ENCODE measurements around the gene DNAJC27. TPM values are rescaled to one million over a fixed set of nuclear protein-coding genes. Genes with fewer than 3 reads are reported as not detected.

Gene DNAJC27
- total RNA-seq, 3 donors from 2014 or later (not counting 1 experiment from before 2014, with no cell fraction given) = 14.1 to 19.7 (median 16.6) TPM

- Mint-ChIP-seq H3K36me3 (no peaks in the 10 kb centered on the region), H3K9me3 (no peaks in the 10 kb centered on the region), H3K4me1 (peaks cover 21 to 31% of the 10 kb centered on the region in 2 donors), H3K4me3 (no peak overlapping the region), H3K27me3 (ENCODE audit: low read depth in 2 of 2) (no peaks in the 10 kb centered on the region), H3K27ac (no peak overlapping the region)
- intact Hi-C loops (cut with micrococcal nuclease) = no loop called here
- no peaks in the 10 kb centered on the region for H3K36me3 ChIP-seq (ENCODE audit: control insufficient read depth, insufficient read depth, low read length)
- peaks cover 31% of the 10 kb centered on the region for H3K4me1 ChIP-seq (ENCODE audit: control insufficient read depth, insufficient read depth, low read length)
- H3K27me3 ChIP-seq (ENCODE audit: control insufficient read depth, insufficient read depth, low read length) = no peaks in the 10 kb centered on the region
- H3K27ac ChIP-seq (ENCODE audit: low read length) = no peak overlapping the region
- ATAC-seq (no peak), DNase-seq (no peak)
- WGBS (ENCODE audit: insufficient coverage) = 96% methylated on average over 4 of the region's 4 CpGs
- H3K4me3 ChIP-seq (ENCODE audit: low read length) = no peak overlapping the region
- no peak for TF ChIP-seq CTCF (IDR thresholded peaks at IDR 0.05)
- no peaks in the 10 kb centered on the region for H3K9me3 ChIP-seq (ENCODE audit: control insufficient read depth, insufficient read depth, low read length)
These were observed 56.0 kb downstream of the DNAJC27 start for GRCh38 chr2:24915796-24916195.

GRCh38 chr2:24915175-24915574 lies 56.6 kb downstream of the DNAJC27 start:
- no peak for TF ChIP-seq CTCF (IDR thresholded peaks at IDR 0.05)
- intact Hi-C loops (cut with micrococcal nuclease) = no loop called here

GRCh38 chr2:24914713-24915112 lies 57.0 kb downstream of the DNAJC27 start:
- Histone ChIP-seq H3K36me3 (ENCODE audit: control insufficient read depth, insufficient read depth, low read length) (no peaks in the 10 kb centered on the region), H3K4me3 (ENCODE audit: low read length) (no peak overlapping the region), H3K27ac (ENCODE audit: low read length) (no peak overlapping the region), H3K9me3 (ENCODE audit: control insufficient read depth, insufficient read depth, low read length) (no peaks in the 10 kb centered on the region), H3K27me3 (ENCODE audit: control insufficient read depth, insufficient read depth, low read length) (no peaks in the 10 kb centered on the region), H3K4me1 (ENCODE audit: control insufficient read depth, insufficient read depth, low read length) (peaks cover 29% of the 10 kb centered on the region)
- Mint-ChIP-seq H3K36me3 (no peaks in the 10 kb centered on the region), H3K27me3 (ENCODE audit: low read depth in 2 of 2) (no peaks in the 10 kb centered on the region), H3K27ac (no peak overlapping the region), H3K9me3 (no peaks in the 10 kb centered on the region), H3K4me1 (peaks cover 18 to 28% of the 10 kb centered on the region in 2 donors), H3K4me3 (peak overlapping the region; percentile 28)
- intact Hi-C loops (cut with micrococcal nuclease) = no loop called here
- 79% methylated on average over 5 of the region's 5 CpGs for WGBS (ENCODE audit: insufficient coverage)
- ATAC-seq = no peak
- no peak for TF ChIP-seq CTCF (IDR thresholded peaks at IDR 0.05)
- no peak for DNase-seq

More at GRCh38 chr2:24915175-24915574, 56.6 kb downstream of the DNAJC27 start:
- Mint-ChIP-seq H3K9me3 (no peaks in the 10 kb centered on the region), H3K4me1 (peaks cover 18 to 28% of the 10 kb centered on the region in 2 donors), H3K27ac (no peak overlapping the region), H3K27me3 (ENCODE audit: low read depth in 2 of 2) (no peaks in the 10 kb centered on the region), H3K36me3 (no peaks in the 10 kb centered on the region), H3K4me3 (peak overlapping the region; percentile 28)
- ATAC-seq (no peak), DNase-seq (no peak)
- Histone ChIP-seq H3K9me3 (ENCODE audit: control insufficient read depth, insufficient read depth, low read length) (no peaks in the 10 kb centered on the region), H3K36me3 (ENCODE audit: control insufficient read depth, insufficient read depth, low read length) (no peaks in the 10 kb centered on the region), H3K27me3 (ENCODE audit: control insufficient read depth, insufficient read depth, low read length) (no peaks in the 10 kb centered on the region), H3K4me3 (ENCODE audit: low read length) (no peak overlapping the region), H3K4me1 (ENCODE audit: control insufficient read depth, insufficient read depth, low read length) (peaks cover 29% of the 10 kb centered on the region), H3K27ac (ENCODE audit: low read length) (no peak overlapping the region)
- WGBS (ENCODE audit: insufficient coverage) = 87% methylated on average over 6 of the region's 8 CpGs

- Mint-ChIP-seq H3K4me1 (peaks cover 12 to 21% of the 10 kb centered on the region in 2 donors), H3K4me3 (no peak overlapping the region), H3K27me3 (ENCODE audit: low read depth in 2 of 2) (no peaks in the 10 kb centered on the region), H3K27ac (no peak overlapping the region), H3K9me3 (no peaks in the 10 kb centered on the region), H3K36me3 (no peaks in the 10 kb centered on the region)
- Histone ChIP-seq H3K27ac (ENCODE audit: low read length) (no peak overlapping the region), H3K4me3 (ENCODE audit: low read length) (no peak overlapping the region), H3K4me1 (ENCODE audit: control insufficient read depth, insufficient read depth, low read length) (peaks cover 22% of the 10 kb centered on the region), H3K9me3 (ENCODE audit: control insufficient read depth, insufficient read depth, low read length) (no peaks in the 10 kb centered on the region), H3K27me3 (ENCODE audit: control insufficient read depth, insufficient read depth, low read length) (no peaks in the 10 kb centered on the region), H3K36me3 (ENCODE audit: control insufficient read depth, insufficient read depth, low read length) (no peaks in the 10 kb centered on the region)
- WGBS (ENCODE audit: insufficient coverage) = 97% methylated on average over 9 of the region's 9 CpGs
- TF ChIP-seq CTCF (IDR thresholded peaks at IDR 0.05) = no peak
- ATAC-seq (no peak), DNase-seq (no peak)
- intact Hi-C loops (cut with micrococcal nuclease) = no loop called here
These were observed 57.8 kb downstream of the DNAJC27 start for GRCh38 chr2:24913911-24914310.

Data from natural killer cell (primary cell).